Spleen (tissue), 11 donors: ENCODE measurements around the gene PDIA2. TPM values are rescaled to one million over a fixed set of nuclear protein-coding genes. Genes with fewer than 3 reads are reported as not detected.

Experiments used
- DNase-seq: peaks from one replicate; pipeline ENCODE4 v3.0.0-alpha.2; 2020
- H3K27ac ChIP-seq, 8 donors: fragments of 200-600 bp; sonication (generic) in 7 of 8; 1 replicate in 4 of 8; 2 replicates in 4 of 8; pipeline versions ENCODE4 v1.5.0 to v1.8.0; 2016 to 2021; ENCODE audit warnings: inconsistent platforms in 4 of 8, mild to moderate bottlenecking in 4 of 8, moderate library complexity in 1 of 8
- H3K27me3 ChIP-seq, 7 donors: fragments of 200-600 bp; sonication (generic) in 6 of 7; replicated peaks in 1 of 7; 1 replicate in 4 of 7; 2 replicates in 3 of 7; pipeline versions ENCODE4 v1.5.0 to v1.8.0; 2016 to 2021; ENCODE audit warnings: inconsistent platforms in 3 of 7, mild to moderate bottlenecking in 1 of 7
- H3K36me3 ChIP-seq, 6 donors: fragments of 200-600 bp; sonication (generic) in 5 of 6; 1 replicate in 4 of 6; 2 replicates in 2 of 6; pipeline versions ENCODE4 v1.5.0 to v1.8.0; 2016 to 2021; ENCODE audit warnings: inconsistent platforms in 2 of 6
- H3K4me1 ChIP-seq, 6 donors: fragments of 200-600 bp; sonication (generic) in 5 of 6; 1 replicate in 3 of 6; 2 replicates in 3 of 6; pipeline versions ENCODE4 v1.5.0 to v1.8.0; 2016 to 2021; ENCODE audit warnings: inconsistent platforms in 3 of 6
- H3K4me3 ChIP-seq, 8 donors: fragments of 200-600 bp; sonication (generic) in 7 of 8; 1 replicate in 4 of 8; 2 replicates in 4 of 8; pipeline versions ENCODE4 v1.5.0 to v1.8.0; 2016 to 2021; ENCODE audit warnings: inconsistent platforms in 4 of 8, mild to moderate bottlenecking in 4 of 8, moderate library complexity in 2 of 8
- H3K9me3 ChIP-seq, 8 donors: fragments of 200-600 bp; sonication (generic) in 7 of 8; 1 replicate in 4 of 8; 2 replicates in 4 of 8; pipeline versions ENCODE4 v1.5.0 to v1.8.0; 2016 to 2021; ENCODE audit warnings: inconsistent platforms in 4 of 8
- POLR2A ChIP-seq, 3 donors: fragments of 450-650 bp; IDR thresholded peaks; one replicate each; pipeline ENCODE4 v1.5.1; 2017; ENCODE audit warnings: antibody characterized with exemption in 3 of 3, mild to moderate bottlenecking in 1 of 3
- POLR2AphosphoS5 ChIP-seq, 3 donors: sonication (generic); formaldehyde crosslinking; IDR thresholded peaks; one replicate each; pipeline ENCODE4 v1.5.1; 2017; ENCODE audit warnings: antibody characterized with exemption in 3 of 3
- WGBS, 5 donors: extraction: QIAGEN DNeasy Blood & Tissue Kit in 3 of 5; methylation state at CpG; one replicate each; pipeline versions ENCODE4 v1.1.5 to v1.1.7; 2013 to 2018; 5-methylcytosine and 5-hydroxymethylcytosine counted together
- intact Hi-C: fragments of 100-400 bp; cut with DNase I; formaldehyde crosslinking; loops from one replicate; pipeline ENCODE4 v1.15.0; 2023; ENCODE audit warnings: low total_unique reads
- polyA plus RNA-seq, 3 donors: library from polyadenylated mRNA; stranded (reverse); fragments of 200-250 nt; gene quantifications; one replicate each; pipeline ENCODE4 v1.2.1, GENCODE V29; 2013
- total RNA-seq, 7 donors: library from RNA; depleted of rRNA in 3 of 7; stranded (reverse); fragments of >200 nt in 3 of 7; fragmentation: NEBNext Ultra II Directional in 4 of 7; extraction: Animal tissue kit (Norgen Biotek cat#: 25700) in 4 of 7; gene quantifications; one replicate each; pipeline versions ENCODE4 v1.1.0 to v1.2.1, GENCODE V29; 2016 to 2021
- TF ChIP-seq, protein P1 (sequence below), 11 experiments: fragments of 200-600 bp in 7 of 11; fragments of 450-650 bp in 4 of 11; sonication (generic) in 4 of 11; IDR thresholded peaks in 8 of 11; conservative IDR thresholded peaks in 3 of 11; 1 replicate in 7 of 11; 2 replicates in 4 of 11; pipeline versions ENCODE4 v1.4.0 to v1.8.0; 2016 to 2021; ENCODE audit warnings: antibody characterized with exemption in 11 of 11, inconsistent platforms in 4 of 11, mild to moderate bottlenecking in 1 of 11
- donor health status: healthy with polysubstance abuse.
- donor health status: DM: no; HTN: no; CAD: no; lungs with moderate emphysema.
- donor health status: DM: no; HTN: no; CAD: no.
- donor health status: Bipolar disorder and iron deficiency.
- donor health status: healthy.
- donor health status: DM: no; HTN: no; CAD: no.
- donor health status: DM: yes; HTN: yes; CAD: no.

PDIA2 gene
- total and polyA plus RNA-seq, 10 donors, result 0.28 to 2.4 (median 0.89) TPM; not detected in 4

DNA sequence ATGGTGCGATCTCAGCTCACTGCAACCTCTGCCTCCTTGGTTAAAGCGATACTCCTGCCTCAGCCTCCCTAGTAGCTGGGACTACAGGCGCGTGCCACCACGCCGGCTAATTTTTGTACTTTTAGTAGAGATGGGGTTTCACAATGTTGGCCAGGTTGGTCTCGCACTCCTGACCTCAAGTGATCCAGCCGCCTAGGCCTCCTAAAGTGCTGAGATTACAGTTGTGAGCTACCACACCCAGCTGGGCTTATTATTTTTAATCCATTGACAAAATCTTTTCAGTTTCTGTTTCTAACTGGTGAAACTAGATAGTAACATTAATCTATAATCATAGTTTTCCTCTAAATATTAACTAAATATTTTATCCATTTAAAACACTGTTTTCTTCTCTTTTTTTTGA is 42.4 kb upstream of the PDIA2 start:
- Histone ChIP-seq H3K36me3 (peaks cover 0 to 4% (median 0%) of the 10 kb centered on the region in 6 donors), H3K4me3 (no peak overlapping the region), H3K4me1 (peaks cover 0 to 57% (median 20%) of the 10 kb centered on the region in 6 donors), H3K27ac (peak overlapping the region in 2 of 8 donors; percentile 28 to 46), H3K27me3 (no peaks in the 10 kb centered on the region), H3K9me3 (no peaks in the 10 kb centered on the region)
- intact Hi-C loops, result no loop called here
- DNase-seq, result no peak
- WGBS, 5 donors, result 83 to 93% (median 86%) methylated on average over 8 of the region's 8 CpGs
- TF ChIP-seq POLR2AphosphoS5 (IDR thresholded peaks at IDR 0.05), result no peak
- TF ChIP-seq POLR2A (IDR thresholded peaks at IDR 0.05), result no peak
- TF ChIP-seq, protein P1, sequence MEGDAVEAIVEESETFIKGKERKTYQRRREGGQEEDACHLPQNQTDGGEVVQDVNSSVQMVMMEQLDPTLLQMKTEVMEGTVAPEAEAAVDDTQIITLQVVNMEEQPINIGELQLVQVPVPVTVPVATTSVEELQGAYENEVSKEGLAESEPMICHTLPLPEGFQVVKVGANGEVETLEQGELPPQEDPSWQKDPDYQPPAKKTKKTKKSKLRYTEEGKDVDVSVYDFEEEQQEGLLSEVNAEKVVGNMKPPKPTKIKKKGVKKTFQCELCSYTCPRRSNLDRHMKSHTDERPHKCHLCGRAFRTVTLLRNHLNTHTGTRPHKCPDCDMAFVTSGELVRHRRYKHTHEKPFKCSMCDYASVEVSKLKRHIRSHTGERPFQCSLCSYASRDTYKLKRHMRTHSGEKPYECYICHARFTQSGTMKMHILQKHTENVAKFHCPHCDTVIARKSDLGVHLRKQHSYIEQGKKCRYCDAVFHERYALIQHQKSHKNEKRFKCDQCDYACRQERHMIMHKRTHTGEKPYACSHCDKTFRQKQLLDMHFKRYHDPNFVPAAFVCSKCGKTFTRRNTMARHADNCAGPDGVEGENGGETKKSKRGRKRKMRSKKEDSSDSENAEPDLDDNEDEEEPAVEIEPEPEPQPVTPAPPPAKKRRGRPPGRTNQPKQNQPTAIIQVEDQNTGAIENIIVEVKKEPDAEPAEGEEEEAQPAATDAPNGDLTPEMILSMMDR (IDR thresholded peaks at IDR 0.05 in 8 of 11, conservative IDR thresholded peaks at IDR 0.05 in 3 of 11), result no peak

DNA sequence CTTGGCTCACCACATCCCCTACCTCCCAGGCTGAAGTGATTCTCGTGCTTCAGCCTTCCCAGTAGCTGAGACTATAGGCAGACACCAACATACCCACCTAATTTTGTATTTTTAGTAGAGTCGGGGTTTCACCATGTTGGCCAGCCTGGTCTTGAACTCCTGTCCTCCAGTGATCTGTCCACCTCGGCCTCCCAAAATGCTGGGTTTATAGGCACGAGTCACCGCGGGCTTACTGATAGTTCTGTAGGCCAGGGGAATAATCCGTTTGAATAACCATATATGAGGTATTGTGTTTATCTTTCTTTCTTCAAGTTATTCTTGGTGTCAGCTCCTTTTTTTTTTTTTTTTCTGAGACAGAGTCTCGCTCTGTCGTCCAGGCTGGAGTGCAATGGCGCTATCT is 40.7 kb upstream of the PDIA2 start:
- Histone ChIP-seq H3K36me3 (peaks cover 0 to 4% (median 0%) of the 10 kb centered on the region in 6 donors), H3K27me3 (no peaks in the 10 kb centered on the region), H3K9me3 (no peaks in the 10 kb centered on the region), H3K4me1 (peaks cover 0 to 49% (median 13%) of the 10 kb centered on the region in 6 donors), H3K4me3 (no peak overlapping the region), H3K27ac (peak overlapping the region in 2 of 8 donors; percentile 21 to 30)
- TF ChIP-seq POLR2A (IDR thresholded peaks at IDR 0.05), result no peak
- TF ChIP-seq, protein P1 (IDR thresholded peaks at IDR 0.05 in 8 of 11, conservative IDR thresholded peaks at IDR 0.05 in 3 of 11), result no peak
- no peak for TF ChIP-seq POLR2AphosphoS5 (IDR thresholded peaks at IDR 0.05)
- intact Hi-C loops, result no loop called here
- DNase-seq, result peak; percentile 39
- WGBS, 5 donors, result 88 to 93% (median 92%) methylated on average over 10 of the region's 10 CpGs

DNA sequence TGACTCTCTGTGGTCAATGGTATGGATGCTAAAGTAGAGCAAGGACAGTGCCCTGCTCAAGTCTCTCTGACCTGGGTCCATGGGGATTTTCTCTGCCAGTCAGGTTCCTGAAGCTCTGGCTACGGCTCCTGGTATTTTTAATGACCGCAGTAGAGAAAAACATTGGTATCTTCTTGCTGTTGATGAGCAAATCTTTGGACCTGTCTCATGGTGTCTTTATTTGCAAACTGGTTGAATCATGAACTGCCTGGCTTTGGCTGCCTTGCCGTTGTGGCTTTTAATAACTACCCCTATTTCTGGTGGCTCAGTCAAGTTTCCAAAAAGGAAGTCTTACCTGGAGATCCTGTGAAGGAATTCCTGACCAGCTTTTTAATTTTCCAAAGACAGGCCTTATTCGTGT is 39.6 kb upstream of the PDIA2 start:
- 80 to 88% (median 86%) methylated on average over 4 of the region's 4 CpGs for WGBS, 5 donors
- Histone ChIP-seq H3K4me1 (peaks cover 0 to 49% (median 13%) of the 10 kb centered on the region in 6 donors), H3K36me3 (peaks cover 0 to 8% (median 0%) of the 10 kb centered on the region in 6 donors), H3K27ac (no peak overlapping the region), H3K27me3 (no peaks in the 10 kb centered on the region), H3K4me3 (no peak overlapping the region), H3K9me3 (no peaks in the 10 kb centered on the region)
- intact Hi-C loops, result no loop called here
- peak; percentile 1 for DNase-seq
- TF ChIP-seq POLR2AphosphoS5 (IDR thresholded peaks at IDR 0.05) (no peak), POLR2A (IDR thresholded peaks at IDR 0.05) (no peak)
- TF ChIP-seq, protein P1 (IDR thresholded peaks at IDR 0.05 in 8 of 11, conservative IDR thresholded peaks at IDR 0.05 in 3 of 11), result no peak

DNA sequence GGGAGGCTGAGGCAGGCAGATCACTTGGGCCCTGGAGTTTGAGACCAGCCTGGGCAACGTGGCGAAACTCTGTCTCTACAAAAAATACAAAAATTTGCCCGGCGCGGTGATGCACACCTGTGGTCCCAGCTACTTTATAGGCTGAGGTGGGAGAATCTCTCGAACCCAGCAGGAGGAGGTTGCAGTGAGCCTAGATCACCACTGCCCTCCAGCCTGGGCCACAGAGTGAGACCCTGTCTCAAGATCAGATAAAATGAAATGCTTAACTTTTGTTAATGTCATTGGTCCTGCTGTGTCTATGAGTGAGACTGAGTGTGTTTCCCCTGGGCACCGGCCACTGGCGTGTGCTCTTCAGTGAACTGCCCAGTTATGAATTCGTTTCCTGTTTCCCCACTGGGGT is 37.9 kb upstream of the PDIA2 start:
- Histone ChIP-seq H3K27me3 (no peaks in the 10 kb centered on the region), H3K27ac (no peak overlapping the region), H3K36me3 (peaks cover 0 to 20% (median 1%) of the 10 kb centered on the region in 6 donors), H3K4me3 (no peak overlapping the region), H3K4me1 (peaks cover 0 to 38% (median 13%) of the 10 kb centered on the region in 6 donors), H3K9me3 (no peaks in the 10 kb centered on the region)
- no peak for DNase-seq
- intact Hi-C loops, result no loop called here
- 79 to 91% (median 85%) methylated on average over 9 of the region's 9 CpGs for WGBS, 5 donors
- no peak for TF ChIP-seq POLR2A (IDR thresholded peaks at IDR 0.05)
- TF ChIP-seq, protein P1 (IDR thresholded peaks at IDR 0.05 in 8 of 11, conservative IDR thresholded peaks at IDR 0.05 in 3 of 11), result no peak
- TF ChIP-seq POLR2AphosphoS5 (IDR thresholded peaks at IDR 0.05), result no peak
